Suprapubic skin (tissue), 3 donors: ENCODE data around the gene CYSRT1.

Experiments used
- CTCF ChIP-seq, 2 donors: fragments of 200-600 bp in 1 of 2; fragments of 450-650 bp in 1 of 2; sonication (generic) in 1 of 2; IDR thresholded peaks; one replicate each; pipeline ENCODE4 v1.5.1; 2016 to 2019; ENCODE audit warnings: antibody characterized with exemption in 2 of 2, mild to moderate bottlenecking in 1 of 2, moderate library complexity in 1 of 2
- POLR2A ChIP-seq, 2 donors: fragments of 450-650 bp; IDR thresholded peaks; one replicate each; pipeline ENCODE4 v1.6.1; 2017; ENCODE audit warnings: antibody characterized with exemption in 2 of 2, mild to moderate bottlenecking in 2 of 2, moderate library complexity in 2 of 2

GRCh38 chr9:137183980-137184595, 40.9 kb upstream of the CYSRT1 start:
- TF ChIP-seq POLR2A (IDR thresholded peaks at IDR 0.05) (no peak), CTCF (IDR thresholded peaks at IDR 0.05) (no peak)
